Activated CD4-positive, alpha-beta T cell treated with anti-CD3 and anti-CD28 coated beads, Interleukin-2, amount 50 U/mL, for 24 hours (primary cell): ENCODE data around the gene AVPR2.
A peak's percentile ranks its signal among the peaks of the same experiment; 100 is the strongest.

ENCODE experiments used
- DNase-seq, 2 donors: peaks; one replicate each; pipeline ENCODE4 v3.0.0-alpha.2; 2020; ENCODE audit warnings: low read depth in 1 of 2, low spot score in 1 of 2

AVPR2 gene

GRCh38 chrX:153930011-153930910 is 25.8 kb downstream of the AVPR2 start:
- no peak for DNase-seq

GRCh38 chrX:153931151-153931550 is 26.7 kb downstream of the AVPR2 start:
- DNase-seq, result no peak

GRCh38 chrX:153931748-153932147 is 27.3 kb downstream of the AVPR2 start:
- no peak for DNase-seq

GRCh38 chrX:153932220-153932915 is 27.9 kb downstream of the AVPR2 start:
- DNase-seq, result no peak

- DNase-seq, result no peak
These were observed 29.3 kb downstream of the AVPR2 start for GRCh38 chrX:153933748-153934147.

GRCh38 chrX:153934148-153934761 is 29.8 kb downstream of the AVPR2 start:
- DNase-seq, result no peak

GRCh38 chrX:153934762-153935325 is 30.4 kb downstream of the AVPR2 start, which contains the start of gene NAA10:
Gene NAA10, minus strand, starts transcription at chrX:153935037. Its CDS starts 133 bp downstream, at chrX:153934904.
- peak in 1 of 2 donors; percentile 40 for DNase-seq

GRCh38 chrX:153935326-153935851 is 30.9 kb downstream of the AVPR2 start:
- DNase-seq, result no peak

GRCh38 chrX:153937056-153937455 is 32.6 kb downstream of the AVPR2 start:
- no peak for DNase-seq

- DNase-seq, result no peak
These were observed 33.8 kb downstream of the AVPR2 start for GRCh38 chrX:153938226-153938786.

GRCh38 chrX:153939573-153939972 is 35.1 kb downstream of the AVPR2 start:
- no peak for DNase-seq

GRCh38 chrX:153941336-153942252 is 37.1 kb downstream of the AVPR2 start:
- DNase-seq, result no peak

GRCh38 chrX:153944140-153944799 is 39.8 kb downstream of the AVPR2 start, which contains the start of gene RENBP:
Gene RENBP, minus strand, starts transcription at chrX:153944643. Its CDS starts 33 bp downstream, at chrX:153944610.
- peak in 1 of 2 donors; percentile 22 for DNase-seq

GRCh38 chrX:153944800-153945150 is 40.3 kb downstream of the AVPR2 start:
- DNase-seq, result no peak

- DNase-seq, result no peak
These were observed 41.8 kb downstream of the AVPR2 start for GRCh38 chrX:153945956-153946943.

GRCh38 chrX:153947009-153947769 is 42.7 kb downstream of the AVPR2 start:
- DNase-seq, result peak in 1 of 2 donors; percentile 60

GRCh38 chrX:153948002-153948466 is 43.6 kb downstream of the AVPR2 start:
- DNase-seq, result no peak
